Stimulated activated CD8-positive, alpha-beta memory T cell treated with anti-CD3 and anti-CD28 coated beads, Interleukin-12 subunit alpha, Interleukin-12 subunit beta, amount 100 ng/mL, for 4 hours (primary cell): ENCODE measurements around the gene PASD1.
"Not testable (repeated sequence)": the region's sequence is repeated elsewhere in the genome, so short reads cannot be mapped to it uniquely, and the experiment has no call there.

ENCODE experiments used
- DNase-seq: peaks from one replicate; pipeline ENCODE4 v3.0.0-alpha.2; 2020; ENCODE audit warnings: low read depth

The PASD1 gene, protein sequence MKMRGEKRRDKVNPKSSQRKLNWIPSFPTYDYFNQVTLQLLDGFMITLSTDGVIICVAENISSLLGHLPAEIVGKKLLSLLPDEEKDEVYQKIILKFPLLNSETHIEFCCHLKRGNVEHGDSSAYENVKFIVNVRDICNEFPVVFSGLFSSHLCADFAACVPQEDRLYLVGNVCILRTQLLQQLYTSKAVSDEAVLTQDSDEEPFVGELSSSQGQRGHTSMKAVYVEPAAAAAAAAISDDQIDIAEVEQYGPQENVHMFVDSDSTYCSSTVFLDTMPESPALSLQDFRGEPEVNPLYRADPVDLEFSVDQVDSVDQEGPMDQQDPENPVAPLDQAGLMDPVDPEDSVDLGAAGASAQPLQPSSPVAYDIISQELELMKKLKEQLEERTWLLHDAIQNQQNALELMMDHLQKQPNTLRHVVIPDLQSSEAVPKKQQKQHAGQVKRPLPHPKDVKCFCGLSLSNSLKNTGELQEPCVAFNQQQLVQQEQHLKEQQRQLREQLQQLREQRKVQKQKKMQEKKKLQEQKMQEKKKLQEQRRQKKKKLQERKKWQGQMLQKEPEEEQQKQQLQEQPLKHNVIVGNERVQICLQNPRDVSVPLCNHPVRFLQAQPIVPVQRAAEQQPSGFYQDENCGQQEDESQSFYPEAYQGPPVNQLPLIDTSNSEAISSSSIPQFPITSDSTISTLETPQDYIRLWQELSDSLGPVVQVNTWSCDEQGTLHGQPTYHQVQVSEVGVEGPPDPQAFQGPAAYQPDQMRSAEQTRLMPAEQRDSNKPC

DNA sequence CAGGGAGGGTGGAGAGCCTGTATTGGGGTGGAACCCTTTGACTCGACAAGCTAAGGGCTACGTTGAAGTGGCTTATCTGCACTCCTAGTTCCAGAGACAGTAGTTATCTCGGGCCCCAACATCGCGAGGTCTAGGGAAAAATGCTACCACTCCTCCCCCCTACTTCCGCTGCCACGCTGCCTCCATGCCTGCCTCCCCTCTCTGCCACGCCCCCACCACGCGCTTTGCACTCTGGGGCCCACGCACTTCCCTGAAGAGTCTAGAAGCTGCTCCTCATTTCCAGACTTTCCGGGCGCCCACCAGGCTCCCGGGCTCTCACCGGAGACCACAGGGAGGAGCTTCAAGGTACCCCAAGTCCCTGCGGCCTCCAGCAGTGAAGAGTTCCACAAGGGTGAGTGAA lies at the start of gene PASD1:
PASD1 (plus strand) TSS at position 227 of the 400 bp plus-strand sequence. CDS start 37,879 bp downstream, outside the sequence.
- no peak for DNase-seq

DNA sequence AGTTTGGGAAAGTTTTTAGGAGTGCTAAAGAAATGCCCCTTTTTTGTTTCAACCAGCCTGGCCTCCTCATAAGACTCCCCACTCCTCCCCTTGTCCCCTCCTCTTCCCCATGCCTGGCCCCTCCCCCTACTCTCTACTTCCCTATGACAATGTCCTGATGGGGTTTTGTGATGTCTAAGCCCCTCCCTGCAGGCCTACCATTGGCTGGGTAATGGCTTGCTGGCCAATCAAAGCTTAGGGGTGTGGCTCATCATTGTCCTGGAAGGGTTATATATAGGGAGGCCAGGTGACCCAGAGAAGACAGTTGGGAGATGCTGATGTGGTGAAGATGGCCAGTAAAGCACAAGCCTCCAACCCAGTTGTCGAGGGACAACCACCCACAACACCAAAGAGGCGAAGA lies 48.2 kb upstream of the PASD1 start:
- DNase-seq: no peak

DNA sequence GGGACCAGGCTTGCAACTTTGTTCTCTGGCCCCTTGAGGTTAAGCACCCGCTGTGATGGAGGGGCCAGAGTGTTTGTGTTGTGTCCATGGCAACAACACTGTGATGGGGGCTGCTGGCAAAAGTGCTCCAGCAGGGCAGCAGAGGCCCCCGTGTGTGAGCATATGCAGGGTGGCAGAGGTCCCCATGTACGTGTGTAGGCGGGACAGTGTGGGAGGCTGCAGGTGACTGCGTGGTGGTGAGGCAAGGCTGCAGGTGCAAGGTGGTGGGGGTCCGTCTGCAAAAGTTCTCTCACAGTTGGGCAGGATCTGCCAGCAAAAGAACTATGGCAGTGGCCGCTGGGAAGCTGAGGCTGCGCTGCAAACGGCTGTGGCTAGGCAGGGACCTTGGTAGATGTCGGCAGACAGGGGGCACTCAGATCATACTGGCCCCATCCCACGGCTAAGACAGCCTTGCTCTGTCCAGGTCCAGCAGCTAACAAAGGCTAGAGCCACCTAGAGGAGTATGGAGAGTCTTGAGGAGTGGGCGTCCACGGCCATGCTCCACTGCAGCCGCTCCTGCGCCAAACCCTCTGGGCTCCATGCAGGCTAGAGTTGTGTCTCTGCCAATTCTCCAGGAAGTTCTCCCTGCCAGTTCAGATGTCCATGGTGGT lies 46.8 kb upstream of the PASD1 start:
- DNase-seq: no peak

DNA sequence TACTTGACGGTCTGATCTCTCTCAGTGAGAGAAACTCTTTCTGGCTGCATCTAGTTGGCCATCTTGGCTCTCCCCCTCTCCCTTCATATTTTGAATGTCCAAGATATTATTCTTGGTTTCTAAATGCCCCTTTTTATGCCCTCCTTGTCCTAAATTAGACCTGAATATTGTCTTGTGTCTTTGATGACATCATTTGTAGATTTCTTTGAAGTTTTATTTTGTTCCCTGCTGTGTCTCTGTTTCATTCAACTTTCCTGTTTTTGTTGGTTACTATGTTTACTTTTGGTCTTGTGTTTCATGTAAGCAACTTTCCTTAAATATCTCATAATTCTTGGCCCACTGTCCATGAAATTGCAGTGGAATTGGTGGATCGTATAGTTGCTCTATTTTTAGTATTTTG lies 46.1 kb upstream of the PASD1 start:
- no peak for DNase-seq

DNA sequence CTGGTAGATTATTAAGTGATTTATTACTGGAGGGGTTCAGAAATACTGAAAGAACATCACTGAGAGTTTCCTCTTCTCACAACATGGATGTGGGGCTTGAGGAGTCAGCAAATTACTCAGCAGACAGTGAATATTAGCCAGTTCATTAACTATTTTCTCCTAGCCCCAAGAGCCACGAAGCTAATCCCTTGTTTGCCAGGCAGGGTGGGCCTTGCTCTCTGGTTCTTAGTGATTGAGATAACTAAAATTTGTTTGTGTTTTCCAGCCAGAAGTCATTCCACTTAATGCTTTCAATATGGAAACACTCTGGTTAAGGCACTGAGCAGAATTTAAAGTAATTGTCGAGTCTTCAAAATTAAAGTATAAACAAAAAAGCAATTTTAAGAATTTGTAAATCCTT lies 40.1 kb upstream of the PASD1 start:
- DNase-seq: no peak

DNA sequence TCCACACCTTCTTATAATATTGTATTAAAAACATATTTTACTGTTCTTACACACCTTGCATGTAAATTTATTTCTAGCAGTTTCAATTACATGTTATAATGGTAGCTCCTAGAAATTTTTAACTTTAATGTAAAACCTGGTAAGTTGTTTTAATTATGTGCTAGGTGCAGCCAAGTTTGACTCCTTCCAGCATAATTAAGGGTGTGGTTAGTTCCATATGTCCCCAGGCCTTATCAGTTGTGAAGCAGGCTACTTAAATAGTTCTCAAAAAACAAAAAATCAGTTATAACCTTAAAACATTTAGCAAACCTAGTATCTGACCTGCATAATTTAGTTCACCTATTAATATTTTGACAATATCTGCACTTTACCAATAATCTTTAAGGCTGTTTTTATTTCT lies 26.9 kb upstream of the PASD1 start:
- DNase-seq: no peak

DNA sequence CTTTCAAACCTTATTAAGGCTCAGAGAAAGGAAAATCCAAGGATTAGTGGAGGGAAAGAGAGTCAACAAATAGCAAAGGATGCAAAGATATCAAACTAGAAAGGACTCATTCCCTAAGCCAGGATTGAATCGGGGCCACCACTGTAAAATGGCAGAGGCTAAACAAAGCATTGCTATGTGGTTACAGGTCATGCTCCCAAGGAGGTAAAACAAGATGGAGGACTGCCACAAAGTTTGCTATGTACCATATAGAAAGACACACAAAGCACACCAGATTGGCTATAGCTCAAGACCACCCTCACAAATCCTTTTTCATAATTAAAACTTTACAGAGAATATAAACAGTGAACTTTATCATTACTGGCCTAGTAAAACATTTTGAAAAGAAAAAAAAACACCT lies 25.9 kb upstream of the PASD1 start:
- no peak for DNase-seq

DNA sequence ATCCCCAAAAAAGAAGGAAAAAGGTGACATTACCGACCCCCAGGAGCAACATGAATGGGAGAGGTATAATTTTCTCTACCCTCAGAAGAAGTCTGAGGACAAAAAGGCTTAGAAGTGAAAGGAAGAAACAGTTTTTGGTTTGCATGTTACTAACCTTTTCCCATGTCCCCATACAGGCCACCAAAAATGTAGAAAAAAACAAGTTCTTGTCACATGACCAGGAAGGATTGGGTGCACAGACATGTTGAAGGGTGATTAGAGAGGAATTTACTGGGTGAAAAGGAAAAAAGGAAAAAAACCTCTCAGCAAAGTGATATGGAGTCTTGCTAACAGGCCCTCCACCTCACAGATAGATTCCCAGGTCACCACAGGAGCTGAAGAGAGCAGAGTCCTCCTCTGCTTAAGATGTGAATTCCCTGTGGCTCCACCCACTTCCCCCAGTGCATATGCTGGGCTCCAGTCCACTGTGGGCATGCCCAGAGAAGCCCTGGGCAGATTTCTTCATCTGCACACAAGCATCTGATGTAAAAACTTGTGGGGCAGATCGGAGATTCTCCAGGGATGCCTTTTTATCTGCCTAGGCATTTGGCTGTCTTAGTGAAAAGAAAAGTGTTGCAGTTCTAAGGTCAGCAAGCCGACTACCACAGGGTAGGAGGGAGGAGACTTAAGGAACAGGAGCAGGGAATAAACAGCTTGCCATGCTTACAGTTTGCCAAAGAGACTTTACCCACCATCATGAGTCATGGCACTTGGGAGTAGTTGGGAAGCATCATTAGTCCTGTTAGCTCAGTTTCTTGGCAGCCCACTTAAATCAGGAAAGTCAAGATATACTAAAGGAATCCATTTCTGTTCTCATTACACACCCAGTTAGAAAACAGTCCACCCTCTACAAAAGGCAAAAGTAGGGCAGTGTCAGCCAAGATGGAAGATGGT lies 25.0 kb upstream of the PASD1 start:
- DNase-seq: no peak

DNA sequence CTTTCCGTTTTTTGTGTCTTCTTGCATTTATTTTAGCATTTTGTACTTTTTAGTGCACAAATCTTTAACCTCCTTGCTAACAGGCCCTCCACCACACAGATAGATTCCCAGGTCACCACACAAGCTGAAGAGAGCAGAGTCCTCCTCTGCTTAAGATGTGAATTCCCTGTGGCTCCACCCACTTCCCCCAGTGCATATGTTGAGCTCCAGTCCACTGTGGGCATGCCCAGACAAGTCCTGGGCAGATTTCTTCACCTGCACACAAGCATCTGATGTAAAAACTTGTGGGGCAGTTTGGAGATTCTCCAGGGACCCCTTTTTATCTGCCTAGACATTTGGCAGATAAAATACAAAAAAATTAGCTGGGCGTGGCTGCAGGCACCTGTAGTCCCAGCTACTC lies 19.8 kb upstream of the PASD1 start:
- no peak for DNase-seq

DNA sequence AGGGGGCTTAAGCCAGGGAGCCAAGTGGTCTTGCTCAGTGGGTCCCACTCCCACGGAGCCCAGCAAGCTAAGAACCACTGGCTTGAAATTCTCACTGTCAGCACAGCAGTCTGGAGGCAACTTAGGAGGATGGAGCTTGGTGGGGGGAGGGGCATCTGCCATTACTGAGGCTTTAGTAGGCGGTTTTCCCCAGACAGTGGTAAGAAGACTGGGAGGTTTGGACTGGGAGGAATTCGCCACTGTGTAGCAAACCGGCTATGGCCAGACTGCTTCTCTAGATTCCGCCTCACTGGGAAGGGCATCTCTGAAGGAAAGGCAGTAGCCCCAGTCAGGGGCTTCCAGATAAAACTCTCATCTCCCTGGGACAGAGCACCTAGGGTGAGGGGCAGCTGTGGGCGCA lies 17.2 kb upstream of the PASD1 start:
- DNase-seq: not testable (repeated sequence)

DNA sequence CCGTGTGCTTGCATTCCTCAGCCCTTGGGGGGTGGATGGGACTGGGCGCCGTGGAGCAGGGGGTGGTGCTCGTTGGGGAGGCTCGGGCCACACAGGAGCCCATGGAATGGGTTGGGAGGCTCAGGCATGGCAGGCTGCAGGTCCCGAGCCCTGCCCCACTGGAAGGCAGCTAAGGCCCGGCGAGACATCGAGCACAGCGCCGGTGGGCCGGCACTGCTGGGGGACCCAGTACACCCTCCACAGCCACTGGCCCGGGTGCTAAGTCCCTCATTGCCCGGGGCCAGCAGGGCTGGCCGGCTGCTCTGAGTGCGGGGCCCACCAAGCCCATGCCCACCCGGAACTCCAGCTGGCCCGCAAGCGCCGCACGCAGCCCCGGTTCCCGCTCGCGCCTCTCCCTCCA lies 12.3 kb upstream of the PASD1 start:
- DNase-seq: not testable (repeated sequence)

DNA sequence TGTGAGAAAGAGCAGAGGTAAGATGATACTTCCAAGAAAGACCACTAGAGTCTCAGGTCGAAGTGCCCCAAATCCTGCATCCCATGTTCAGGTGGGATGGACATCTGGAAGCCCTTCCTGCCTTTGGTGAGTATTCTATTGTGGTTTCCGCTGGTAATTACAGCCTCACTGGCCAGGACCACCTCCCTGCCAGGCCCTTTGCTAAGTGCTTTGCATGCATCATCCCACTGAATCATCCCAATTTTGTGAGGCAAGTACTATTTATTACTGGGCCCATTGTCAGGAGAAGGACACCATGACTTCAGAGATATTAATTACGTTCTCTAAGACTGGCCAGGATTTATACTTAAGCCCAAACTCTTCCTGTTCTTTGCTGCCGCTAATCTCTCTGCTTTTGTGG lies 10.7 kb upstream of the PASD1 start:
- no peak for DNase-seq

DNA sequence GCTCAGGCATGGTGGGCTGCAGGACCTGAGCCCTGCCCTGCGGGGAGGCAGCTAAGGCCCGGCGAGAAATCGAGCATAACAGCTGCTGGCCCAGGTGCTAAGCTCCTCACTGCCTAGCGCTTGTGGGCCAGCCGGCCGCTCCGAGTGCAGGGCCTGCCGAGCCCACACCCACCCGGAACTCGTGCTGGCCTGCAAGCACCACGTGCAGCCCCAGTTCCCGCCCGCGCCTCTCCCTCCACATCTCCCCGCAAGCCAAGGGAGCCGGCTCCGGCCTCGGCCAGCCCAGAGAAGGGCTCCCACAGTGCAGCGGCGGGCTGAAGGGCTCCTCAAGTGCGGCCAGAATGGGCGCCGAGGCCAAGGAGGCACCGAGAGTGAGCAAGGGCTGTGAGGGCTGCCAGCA lies 8.2 kb upstream of the PASD1 start:
- DNase-seq: not testable (repeated sequence)

DNA sequence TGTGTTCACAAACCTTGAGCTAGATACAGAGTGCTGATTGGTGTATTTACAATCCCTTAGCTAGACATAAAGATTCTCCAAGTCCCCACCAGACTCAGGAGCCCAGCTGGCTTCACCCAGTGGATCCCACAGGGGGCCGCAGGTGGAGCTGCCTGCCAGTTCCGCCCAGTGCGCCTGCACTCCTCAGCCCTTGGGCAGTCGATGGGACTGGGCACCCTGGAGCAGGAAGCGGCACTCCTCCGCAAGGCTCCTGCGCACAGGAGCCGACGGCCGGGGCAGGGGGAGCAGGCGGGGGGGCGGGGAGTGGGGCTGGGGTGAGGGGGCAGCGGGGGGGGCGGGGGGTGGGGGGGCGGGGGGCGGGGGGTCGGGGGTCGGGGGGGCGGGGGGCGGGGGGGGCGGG lies 990 bp upstream of the PASD1 start:
- not testable (repeated sequence) for DNase-seq

DNA sequence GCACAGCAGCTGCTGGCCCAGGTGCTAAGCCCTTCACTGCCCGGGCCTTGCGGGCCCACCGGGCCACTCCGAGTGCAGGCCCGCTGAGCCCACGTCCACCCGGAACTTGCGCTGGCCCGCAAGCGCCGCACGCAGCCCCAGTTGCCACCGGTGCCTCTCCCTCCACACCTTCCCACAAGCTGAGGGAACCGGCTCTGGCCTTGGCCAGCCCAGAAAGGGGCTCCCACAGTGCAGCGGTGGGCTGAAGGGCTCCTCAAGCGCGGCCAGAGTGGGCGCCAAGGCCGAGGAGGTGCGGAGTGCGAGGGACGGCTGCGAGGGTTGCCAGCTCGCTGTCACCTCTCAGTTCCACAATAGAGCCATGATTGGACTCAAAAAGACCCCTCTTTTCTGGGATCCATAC lies 472 bp upstream of the PASD1 start:
- DNase-seq: not testable (repeated sequence)

DNA sequence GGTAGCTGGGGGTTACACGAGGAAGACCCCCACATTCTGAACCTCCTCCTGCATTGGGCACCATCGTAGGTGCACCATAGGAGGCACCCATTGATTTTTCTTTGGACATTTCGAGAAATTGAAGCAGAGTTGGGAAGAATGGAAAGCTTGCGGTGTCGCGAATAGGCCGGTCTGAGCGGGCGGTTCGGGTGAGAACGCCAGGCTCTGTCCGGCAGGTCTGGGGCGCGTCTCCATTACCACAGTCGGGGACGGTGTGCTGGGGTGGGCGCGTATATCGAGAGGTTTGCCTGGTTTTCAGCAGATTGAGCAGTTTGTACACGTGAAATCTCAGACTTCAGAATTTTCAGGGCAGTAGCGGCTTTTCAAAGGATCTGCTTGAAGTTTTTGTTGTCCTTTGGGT lies 560 bp downstream of the PASD1 start:
- no peak for DNase-seq

DNA sequence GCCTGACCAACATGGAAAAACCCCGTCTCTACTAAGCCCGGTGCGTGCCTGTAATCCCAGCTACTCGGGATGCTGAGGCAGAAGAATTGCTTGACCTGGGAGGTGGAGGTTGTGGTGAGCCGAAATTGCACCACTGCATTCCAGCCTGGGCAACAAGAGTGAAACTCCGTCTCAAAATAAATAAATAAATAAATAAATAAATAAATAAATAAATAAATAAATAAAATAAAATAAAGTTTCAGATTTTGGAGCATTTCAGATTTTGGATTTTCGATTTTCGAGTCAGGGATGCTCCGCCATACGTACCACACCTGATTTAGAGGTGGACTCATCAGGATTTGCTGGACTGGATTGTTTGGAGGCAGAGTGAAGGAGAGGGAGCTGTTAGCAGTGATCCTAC lies 3.4 kb downstream of the PASD1 start:
- DNase-seq: not testable (repeated sequence)

DNA sequence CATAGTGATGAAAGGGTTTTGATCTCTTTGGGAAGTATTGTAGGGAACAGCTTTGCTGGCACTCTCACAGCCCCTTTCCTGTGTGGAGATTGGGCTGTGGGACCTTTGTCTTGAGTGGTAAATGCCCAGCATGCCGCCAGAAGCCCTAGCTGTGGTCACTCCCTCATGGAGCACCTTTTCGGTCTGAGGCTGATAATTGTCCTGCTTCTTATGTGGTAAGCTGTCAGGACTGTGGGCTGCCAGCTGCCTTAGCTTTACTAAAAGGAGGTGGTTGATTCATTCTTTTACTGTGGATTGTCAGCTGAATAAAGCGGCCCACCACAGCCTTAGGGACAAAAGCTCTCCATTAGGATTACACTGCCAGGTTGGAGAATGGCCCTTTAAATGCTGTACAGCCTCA lies 7.1 kb downstream of the PASD1 start:
- DNase-seq: no peak

DNA sequence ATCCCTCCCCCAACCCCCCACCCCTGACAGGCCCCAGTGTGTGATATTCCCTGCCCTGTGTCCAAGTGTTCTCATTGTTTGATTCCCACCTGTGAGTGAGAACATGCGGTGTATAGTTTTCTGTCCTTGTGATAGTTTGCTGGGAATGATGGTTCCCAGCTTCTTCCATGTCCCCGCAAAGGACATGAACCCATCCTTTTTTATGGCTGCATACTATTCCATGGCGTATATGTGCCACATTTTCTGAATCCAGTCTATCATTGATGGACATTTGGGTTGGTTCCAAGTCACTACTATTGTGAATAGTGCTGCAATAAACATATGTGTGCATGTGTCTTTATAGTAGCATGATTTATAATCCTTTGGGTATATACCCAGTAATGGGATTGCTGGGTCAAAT lies 29.9 kb downstream of the PASD1 start:
- DNase-seq: not testable (repeated sequence)

DNA sequence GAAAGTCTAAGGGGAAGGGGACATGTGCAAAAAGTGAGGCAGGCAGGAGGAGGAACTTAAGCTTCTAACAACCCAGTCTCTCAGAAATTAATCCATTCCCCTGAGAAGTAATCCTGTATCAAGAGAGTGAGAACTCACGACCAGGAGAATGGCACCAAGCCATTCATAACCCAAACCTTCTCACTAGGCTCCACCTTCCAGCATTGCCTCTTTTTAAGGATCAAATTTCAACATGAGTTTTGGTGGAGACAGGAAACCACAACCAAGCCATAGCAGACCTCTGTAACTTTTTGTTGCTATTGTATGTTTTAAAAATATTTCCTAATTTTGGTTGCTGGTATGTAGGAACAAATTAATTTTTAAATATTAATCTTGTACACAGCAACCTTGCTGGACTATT lies 32.8 kb downstream of the PASD1 start:
- no peak for DNase-seq

DNA sequence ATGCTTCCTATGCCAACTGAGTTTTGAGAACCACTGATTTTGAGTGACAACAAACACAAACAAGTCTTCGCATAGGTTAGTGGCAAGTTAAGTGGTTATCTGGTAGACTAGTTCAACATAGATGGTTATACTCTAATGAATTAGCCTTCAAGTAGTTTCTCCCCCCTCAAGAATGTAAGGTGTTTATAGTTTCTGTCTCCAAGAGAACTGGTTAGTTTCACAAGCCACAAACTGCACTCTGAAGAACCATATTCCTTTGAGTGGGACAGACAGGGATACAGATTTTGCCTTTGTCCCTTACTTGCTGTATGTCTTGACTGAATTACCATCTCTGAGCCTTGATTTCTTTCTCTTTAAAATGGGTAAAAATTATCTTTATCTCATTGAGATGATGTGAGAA lies 41.5 kb downstream of the PASD1 start:
- DNase-seq: no peak

DNA sequence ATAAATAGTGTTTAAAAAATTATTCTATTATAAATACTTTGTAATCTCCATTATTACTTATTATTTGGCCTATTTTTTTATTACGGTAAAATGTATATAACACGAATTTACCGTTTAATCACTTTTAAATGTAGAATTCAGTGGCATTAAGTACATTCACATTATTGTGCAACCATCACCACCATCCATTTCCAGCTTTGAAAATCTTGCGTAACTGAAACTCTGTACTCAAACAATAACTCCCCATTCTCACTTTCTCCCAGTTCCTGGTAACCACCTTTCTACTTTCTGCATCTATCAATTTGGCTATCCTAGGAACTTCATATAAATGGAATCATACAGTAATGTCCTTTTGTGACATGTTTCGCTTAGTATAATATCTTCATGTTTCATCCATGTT lies 45.7 kb downstream of the PASD1 start:
- no peak for DNase-seq
